Measurements from ENCODE around the gene DCHS2.

The DCHS2 gene

GRCh38 chr4:154521607-154522006, 30.0 kb upstream of the DCHS2 start:
- TF ChIP-seq, protein P1, sequence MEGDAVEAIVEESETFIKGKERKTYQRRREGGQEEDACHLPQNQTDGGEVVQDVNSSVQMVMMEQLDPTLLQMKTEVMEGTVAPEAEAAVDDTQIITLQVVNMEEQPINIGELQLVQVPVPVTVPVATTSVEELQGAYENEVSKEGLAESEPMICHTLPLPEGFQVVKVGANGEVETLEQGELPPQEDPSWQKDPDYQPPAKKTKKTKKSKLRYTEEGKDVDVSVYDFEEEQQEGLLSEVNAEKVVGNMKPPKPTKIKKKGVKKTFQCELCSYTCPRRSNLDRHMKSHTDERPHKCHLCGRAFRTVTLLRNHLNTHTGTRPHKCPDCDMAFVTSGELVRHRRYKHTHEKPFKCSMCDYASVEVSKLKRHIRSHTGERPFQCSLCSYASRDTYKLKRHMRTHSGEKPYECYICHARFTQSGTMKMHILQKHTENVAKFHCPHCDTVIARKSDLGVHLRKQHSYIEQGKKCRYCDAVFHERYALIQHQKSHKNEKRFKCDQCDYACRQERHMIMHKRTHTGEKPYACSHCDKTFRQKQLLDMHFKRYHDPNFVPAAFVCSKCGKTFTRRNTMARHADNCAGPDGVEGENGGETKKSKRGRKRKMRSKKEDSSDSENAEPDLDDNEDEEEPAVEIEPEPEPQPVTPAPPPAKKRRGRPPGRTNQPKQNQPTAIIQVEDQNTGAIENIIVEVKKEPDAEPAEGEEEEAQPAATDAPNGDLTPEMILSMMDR (IDR thresholded peaks at IDR 0.05), result no peak

- TF ChIP-seq, protein P1 (IDR thresholded peaks at IDR 0.05), result no peak
Observed at GRCh38 chr4:154519214-154519613, 27.6 kb upstream of the DCHS2 start.

- TF ChIP-seq, protein P1 (IDR thresholded peaks at IDR 0.05), result no peak
Observed at GRCh38 chr4:154517591-154517990, 26.0 kb upstream of the DCHS2 start.

DNA sequence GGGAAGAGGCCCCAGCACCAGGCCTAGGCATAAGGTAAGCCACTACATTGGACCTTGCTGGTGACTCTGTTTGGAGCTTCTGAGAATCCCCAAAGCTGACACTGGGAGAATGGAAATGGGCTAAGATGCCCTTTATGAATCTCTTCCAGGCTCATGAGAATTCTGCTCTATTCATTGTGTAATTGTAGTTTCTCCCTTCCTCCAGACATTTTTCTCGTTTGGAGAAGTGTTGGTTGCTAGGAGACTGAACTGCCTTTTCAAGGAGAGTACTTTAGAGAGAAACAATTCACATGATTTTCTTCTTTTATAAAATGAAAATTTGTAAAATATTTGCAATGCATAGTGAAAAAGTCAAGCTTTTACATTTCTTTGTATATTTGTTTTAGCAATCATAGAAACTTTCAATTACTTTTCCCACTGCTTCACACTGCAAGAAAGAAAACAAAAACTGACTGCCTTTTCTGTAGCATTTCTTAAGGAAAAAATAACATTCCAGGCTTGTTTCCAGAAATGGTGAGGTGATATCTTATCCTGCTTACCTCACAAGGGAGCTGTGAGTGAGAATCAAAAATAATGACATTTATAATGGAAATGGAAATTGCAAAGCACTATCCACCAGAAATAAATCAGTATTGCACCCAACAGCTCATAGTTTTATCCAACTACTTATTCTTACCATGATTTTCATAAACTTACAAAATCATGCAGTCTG, 24.9 kb upstream of the DCHS2 start:
- TF ChIP-seq, protein P1 (IDR thresholded peaks at IDR 0.05), result no peak

DNA sequence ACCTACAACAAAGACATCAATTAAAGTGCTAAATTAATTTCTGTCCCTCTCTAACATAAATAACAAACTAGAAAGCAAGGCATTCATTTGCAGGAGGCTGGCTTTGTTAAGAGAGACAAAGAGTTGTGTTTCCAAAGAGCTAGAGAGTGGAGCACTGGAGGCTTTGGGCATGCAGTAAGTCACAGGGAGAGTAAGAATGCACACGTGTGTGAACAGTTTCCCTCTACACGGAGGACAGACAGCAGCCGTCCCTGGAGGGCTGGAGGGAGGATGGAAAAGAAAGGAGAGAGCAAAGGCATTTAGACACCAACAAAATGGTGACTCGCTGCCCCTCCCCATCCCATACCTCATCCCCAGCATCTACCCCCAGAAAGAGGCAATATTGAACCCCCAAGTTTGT, 20.4 kb upstream of the DCHS2 start:
- TF ChIP-seq, protein P1 (IDR thresholded peaks at IDR 0.05), result no peak

DNA sequence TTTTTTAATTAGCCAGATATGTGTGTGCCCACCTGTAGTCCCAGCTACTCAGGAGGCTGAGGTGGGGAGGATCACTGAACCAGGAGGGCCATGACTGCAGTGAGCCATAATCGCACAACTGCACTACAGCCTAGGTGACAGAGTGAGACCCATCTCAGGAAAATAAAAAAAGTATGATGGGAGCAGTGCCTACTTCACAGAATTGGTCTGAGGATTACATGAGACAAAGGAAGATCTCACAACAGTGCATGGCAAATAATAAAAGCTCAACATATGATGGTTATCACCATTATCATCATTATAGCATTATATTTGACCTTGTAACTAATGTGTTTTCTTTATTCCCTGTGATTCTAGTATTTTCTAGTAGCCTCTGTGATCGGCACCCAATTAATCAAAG, 19.9 kb upstream of the DCHS2 start:
- TF ChIP-seq, protein P1 (IDR thresholded peaks at IDR 0.05), result no peak

GRCh38 chr4:154507156-154507555, 15.6 kb upstream of the DCHS2 start:
- TF ChIP-seq, protein P1 (IDR thresholded peaks at IDR 0.05), result no peak

DNA sequence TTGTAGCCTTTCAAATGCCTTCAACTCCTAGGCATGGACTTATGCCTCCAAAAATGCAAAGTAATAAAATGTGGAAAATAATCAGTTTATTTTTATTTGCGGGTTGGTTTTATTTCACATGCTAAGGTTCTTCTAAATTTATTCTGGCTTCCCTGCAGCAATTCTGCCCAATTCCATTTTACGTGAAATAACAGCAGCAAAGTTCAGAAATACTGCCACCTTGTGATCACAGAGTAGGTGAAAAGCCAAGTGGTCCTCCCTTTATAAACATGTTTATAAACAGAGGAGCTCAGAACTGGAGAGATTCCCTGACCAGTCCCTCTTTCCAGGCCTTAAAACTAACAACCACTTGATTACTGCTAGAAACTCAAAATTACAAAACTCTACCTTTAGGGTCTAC, 14.7 kb upstream of the DCHS2 start:
- TF ChIP-seq, protein P1 (IDR thresholded peaks at IDR 0.05), result peak; percentile 55

All from LNCAP (cell line).